NCI-H2107 treated with DMSO at 0.1 percent for 48 hours (cell line): Measurements from ENCODE around the gene SLC44A2.

Source experiments
- DNase-seq: peaks from one replicate; lab custom pipeline; 2025; ENCODE audit not compliant: unreplicated experiment; lab: John Stamatoyannopoulos, UW

The SLC44A2 gene

GRCh38 chr19:10680545-10681135 lies 55.3 kb downstream of the SLC44A2 start:
- no peak for DNase-seq

- no peak for DNase-seq
Measured at GRCh38 chr19:10681658-10682057, 56.3 kb downstream of the SLC44A2 start.

- no peak for DNase-seq
Measured at GRCh38 chr19:10682397-10683063, 57.2 kb downstream of the SLC44A2 start.

GRCh38 chr19:10683064-10683426 lies 57.7 kb downstream of the SLC44A2 start:
- DNase-seq, result no peak

- no peak for DNase-seq
Measured at GRCh38 chr19:10683582-10683981, 58.2 kb downstream of the SLC44A2 start.

GRCh38 chr19:10685210-10685609 lies 59.9 kb downstream of the SLC44A2 start:
- no peak for DNase-seq

- DNase-seq, result no peak
Measured at GRCh38 chr19:10686193-10686592, 60.8 kb downstream of the SLC44A2 start.

- no peak for DNase-seq
Measured at GRCh38 chr19:10686661-10687517, 61.5 kb downstream of the SLC44A2 start.

GRCh38 chr19:10687518-10688288 lies 62.4 kb downstream of the SLC44A2 start:
- DNase-seq, result no peak

- no peak for DNase-seq
Measured at GRCh38 chr19:10688545-10689280, 63.4 kb downstream of the SLC44A2 start.

GRCh38 chr19:10690341-10690781 lies 65.0 kb downstream of the SLC44A2 start:
- DNase-seq, result no peak

- no peak for DNase-seq
Measured at GRCh38 chr19:10691178-10691881, 66.0 kb downstream of the SLC44A2 start.

GRCh38 chr19:10691883-10692282 lies 66.5 kb downstream of the SLC44A2 start:
- no peak for DNase-seq

- no peak for DNase-seq
Measured at GRCh38 chr19:10692673-10693264, 67.4 kb downstream of the SLC44A2 start.
